GM19324 (cell line): Measurements from ENCODE around the gene SPATA6.
"Not testable (repeated sequence)": the region's sequence is repeated elsewhere in the genome, so short reads cannot be mapped to it uniquely, and the experiment has no call there.

Experiments used
- ATAC-seq: cut with Tn5 transposase; IDR thresholded peaks from one replicate; pipeline ENCODE4 v1.9.1; 2021; ENCODE audit warnings: mild to moderate bottlenecking, moderate library complexity; ENCODE audit not compliant: unreplicated experiment, low FRiP score

The SPATA6 gene

GRCh38 chr1:48466594-48466993, 5.4 kb downstream of the SPATA6 start:
- no peak for ATAC-seq

GRCh38 chr1:48462716-48463302, 9.2 kb downstream of the SPATA6 start:
- no peak for ATAC-seq

GRCh38 chr1:48450505-48450904, 21.5 kb downstream of the SPATA6 start:
- no peak for ATAC-seq

- ATAC-seq, result no peak
These were observed 23.1 kb downstream of the SPATA6 start for GRCh38 chr1:48448932-48449331.

- not testable (repeated sequence) for ATAC-seq
These were observed 27.8 kb downstream of the SPATA6 start for GRCh38 chr1:48444186-48444585.

GRCh38 chr1:48442864-48443619, 29.0 kb downstream of the SPATA6 start:
- ATAC-seq, result no peak

GRCh38 chr1:48440786-48441185, 31.2 kb downstream of the SPATA6 start:
- not testable (repeated sequence) for ATAC-seq

GRCh38 chr1:48439380-48439779, 32.6 kb downstream of the SPATA6 start:
- no peak for ATAC-seq

- ATAC-seq, result not testable (repeated sequence)
These were observed 34.6 kb downstream of the SPATA6 start for GRCh38 chr1:48437379-48437778.

- ATAC-seq, result not testable (repeated sequence)
These were observed 36.5 kb downstream of the SPATA6 start for GRCh38 chr1:48435312-48436002.

GRCh38 chr1:48430832-48431231, 41.2 kb downstream of the SPATA6 start:
- no peak for ATAC-seq

GRCh38 chr1:48422009-48422408, 50.0 kb downstream of the SPATA6 start:
- ATAC-seq, result no peak

GRCh38 chr1:48418742-48419141, 53.3 kb downstream of the SPATA6 start:
- ATAC-seq, result no peak

GRCh38 chr1:48415050-48415449, 57.0 kb downstream of the SPATA6 start:
- ATAC-seq, result no peak

GRCh38 chr1:48414264-48414663, 57.7 kb downstream of the SPATA6 start:
- ATAC-seq, result no peak

- no peak for ATAC-seq
These were observed 66.1 kb downstream of the SPATA6 start for GRCh38 chr1:48405940-48406339.

- ATAC-seq, result no peak
These were observed 66.6 kb downstream of the SPATA6 start for GRCh38 chr1:48405400-48405799.

GRCh38 chr1:48402599-48402998, 69.4 kb downstream of the SPATA6 start:
- no peak for ATAC-seq

- no peak for ATAC-seq
These were observed 75.8 kb downstream of the SPATA6 start for GRCh38 chr1:48396208-48396607.

- ATAC-seq, result no peak
These were observed 80.1 kb downstream of the SPATA6 start for GRCh38 chr1:48391926-48392325.

- no peak for ATAC-seq
These were observed 84.6 kb downstream of the SPATA6 start for GRCh38 chr1:48387409-48387808.

- ATAC-seq, result no peak
These were observed 97.2 kb downstream of the SPATA6 start for GRCh38 chr1:48374785-48375184.
